NCI-H1436 (cell line): ENCODE measurements around the gene EEF2K.
A peak's percentile ranks its signal among the peaks of the same experiment; 100 is the strongest.

ENCODE experiments used
- DNase-seq: peaks from one replicate; lab custom pipeline; 2025; lab: John Stamatoyannopoulos, UW

EEF2K gene

GRCh38 chr16:22317625-22318024, 111.5 kb downstream of the EEF2K start:
- no peak for DNase-seq

DNA sequence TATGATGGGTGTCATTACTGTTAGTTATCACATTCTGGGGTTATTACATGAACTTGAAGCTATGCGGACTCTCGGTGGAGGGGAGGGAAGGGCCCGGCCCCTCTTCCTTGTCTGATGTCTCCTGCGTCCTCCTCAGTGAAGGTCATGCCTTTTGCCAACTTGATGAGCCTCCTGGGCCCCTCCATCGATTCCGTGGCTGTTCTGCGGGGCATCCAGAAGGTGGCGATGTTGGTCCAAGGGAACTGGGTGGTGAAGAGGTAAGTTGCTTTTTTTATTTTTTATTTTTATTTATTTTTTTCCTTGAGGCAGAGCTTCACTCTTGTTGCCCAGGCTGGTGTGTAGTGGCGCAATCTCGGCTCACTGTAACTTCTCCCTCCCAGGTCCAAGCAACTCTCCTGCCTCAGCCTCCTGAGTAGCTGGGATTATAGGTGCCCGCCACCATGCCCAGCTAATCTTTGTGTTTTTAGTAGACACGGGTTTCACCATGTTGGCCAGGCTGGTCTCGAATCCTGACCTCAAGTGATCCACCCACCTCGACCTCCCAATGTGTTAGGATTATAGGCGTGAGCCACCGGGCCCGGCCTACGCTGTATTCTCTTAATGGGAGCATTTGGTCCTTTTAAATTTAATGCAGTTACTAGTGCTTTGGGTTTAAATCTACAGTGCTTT, 112.7 kb downstream of the EEF2K start:
- no peak for DNase-seq

DNA sequence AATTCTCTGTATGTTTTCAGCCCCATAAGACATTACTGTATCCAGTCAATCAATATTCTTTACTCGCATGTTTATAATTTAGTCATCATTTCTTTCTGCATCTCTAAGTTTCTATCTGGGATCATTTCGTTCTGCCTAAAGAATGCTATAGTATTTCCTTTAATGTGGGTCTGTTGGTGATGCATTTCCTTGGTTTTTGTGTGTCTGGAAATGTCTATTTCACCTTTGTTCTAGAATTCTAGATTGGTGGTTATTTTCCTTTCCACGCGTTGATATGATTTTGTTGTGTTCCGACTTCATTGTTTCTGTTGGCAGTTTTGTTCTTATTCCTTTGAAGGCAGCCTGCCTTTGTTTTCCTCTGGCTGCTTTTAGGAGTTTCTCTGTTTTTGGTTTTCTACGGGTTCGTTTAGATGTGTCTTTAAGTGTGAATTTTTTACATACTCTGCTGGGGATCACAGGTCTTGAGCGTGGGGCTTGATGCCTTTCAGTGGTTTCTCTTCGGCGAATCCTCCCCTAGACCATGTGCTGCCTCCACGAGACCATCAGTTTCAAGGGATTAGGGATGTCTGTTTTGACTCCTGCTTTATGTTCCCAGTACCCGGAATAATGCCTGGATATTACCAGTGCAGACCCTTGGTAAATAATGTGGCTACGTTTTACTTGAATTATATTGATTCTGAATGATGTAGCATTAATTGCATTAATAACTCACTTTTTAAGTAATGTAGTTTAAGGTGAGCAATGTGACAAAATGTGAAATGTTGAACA, 114.7 kb downstream of the EEF2K start:
- no peak for DNase-seq

DNA sequence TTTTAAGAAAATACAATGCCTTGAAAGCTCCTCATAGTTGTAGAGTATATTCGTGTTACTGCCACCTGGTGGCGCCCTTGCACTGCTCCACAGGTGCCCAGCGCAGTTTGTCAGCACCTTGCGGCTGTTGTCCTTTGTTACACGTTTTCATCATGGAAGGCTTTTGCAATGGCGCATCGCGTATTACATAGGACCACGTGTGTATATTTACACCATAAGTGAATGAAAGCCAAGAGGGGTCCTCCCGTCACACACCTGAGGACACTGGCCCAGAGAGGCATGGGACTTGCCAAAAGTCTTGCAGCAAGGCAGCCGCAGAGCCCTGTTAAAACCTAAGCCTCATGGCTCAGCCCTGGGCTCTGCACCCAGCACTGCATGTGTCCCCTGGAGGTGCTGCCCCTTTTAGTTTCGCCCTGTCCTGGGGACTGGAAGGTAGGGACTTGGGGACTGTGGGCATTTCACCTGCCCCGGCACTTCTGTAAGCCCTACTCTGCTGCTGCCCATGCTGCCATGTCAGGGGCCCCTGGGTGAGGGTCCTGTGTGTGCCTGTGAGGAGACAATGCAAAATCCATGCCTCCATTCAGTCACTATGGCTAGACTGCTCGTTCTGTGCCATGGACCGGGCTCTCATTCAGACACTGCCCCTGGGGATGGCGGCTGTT, 115.4 kb downstream of the EEF2K start:
- DNase-seq, result peak; percentile 75

DNA sequence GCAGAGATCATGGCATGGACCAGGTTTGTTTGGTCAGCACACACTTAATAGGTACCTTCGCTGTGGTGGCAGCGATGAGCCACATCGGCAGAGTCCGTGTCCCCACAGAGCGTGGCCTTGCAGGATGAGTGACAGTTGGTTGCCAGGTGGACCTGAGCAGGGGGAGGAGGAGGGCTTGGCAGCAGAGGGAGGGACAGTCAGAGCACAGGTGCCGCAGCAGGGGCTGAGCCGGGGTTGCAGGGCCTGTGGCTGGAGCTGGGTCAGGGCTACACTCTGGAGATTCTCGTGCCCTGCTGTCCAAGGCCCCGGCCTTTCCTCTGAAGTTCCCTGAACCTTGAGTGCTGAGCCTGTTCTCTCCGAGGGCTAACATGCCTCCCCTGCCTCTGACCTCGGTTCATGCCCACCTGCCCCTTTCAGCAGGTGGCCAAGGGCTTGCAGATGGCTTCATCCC, 116.0 kb downstream of the EEF2K start:
- no peak for DNase-seq

GRCh38 chr16:22322741-22323140, 116.7 kb downstream of the EEF2K start:
- DNase-seq, result no peak

DNA sequence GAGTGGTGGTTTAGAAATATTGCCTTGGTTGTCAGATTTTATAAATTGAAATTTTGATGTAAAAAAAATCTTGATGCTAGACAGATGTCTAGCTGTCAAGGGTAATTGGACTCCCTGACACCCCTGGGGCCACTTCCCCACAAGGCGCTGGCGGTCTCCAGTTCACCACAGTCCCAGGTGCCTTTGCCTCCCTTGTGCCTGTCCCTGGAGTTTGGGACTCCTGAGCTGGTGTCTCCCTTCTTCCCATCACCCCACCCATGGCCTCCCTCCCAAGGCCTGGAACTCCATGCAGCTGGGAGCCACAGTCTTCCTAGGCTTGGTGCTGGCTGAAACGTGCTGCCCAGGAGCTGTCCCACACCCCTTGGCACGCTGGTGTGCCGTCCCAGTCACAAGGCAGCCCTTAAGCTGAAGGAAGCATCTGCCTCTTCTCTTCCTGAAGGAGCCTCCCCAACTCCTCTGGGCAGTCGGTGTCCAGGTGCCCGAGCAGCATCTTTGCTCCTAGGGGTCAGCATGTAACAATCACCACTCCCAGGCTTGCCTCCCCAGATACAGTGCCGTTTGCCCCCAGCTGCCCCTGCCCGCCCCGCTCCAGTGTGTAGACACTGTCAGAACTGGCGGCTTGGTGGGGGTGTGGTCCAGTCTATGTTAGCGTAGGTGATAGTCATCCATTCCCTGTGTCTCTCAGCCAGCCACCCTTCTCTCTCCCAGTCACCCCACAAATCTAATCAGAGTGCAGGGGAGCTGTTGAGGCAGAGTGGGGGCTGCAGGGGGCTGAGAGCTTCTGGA, 117.3 kb downstream of the EEF2K start:
- DNase-seq, result no peak

GRCh38 chr16:22323959-22324786, 118.1 kb downstream of the EEF2K start:
- DNase-seq, result no peak

GRCh38 chr16:22324787-22325597, 118.9 kb downstream of the EEF2K start:
- no peak for DNase-seq

GRCh38 chr16:22325598-22326368, 119.7 kb downstream of the EEF2K start:
- no peak for DNase-seq

GRCh38 chr16:22326369-22326652, 120.2 kb downstream of the EEF2K start:
- DNase-seq, result no peak

- DNase-seq, result no peak
Measured at GRCh38 chr16:22326771-22327445, 120.8 kb downstream of the EEF2K start.

GRCh38 chr16:22327446-22327775, 121.3 kb downstream of the EEF2K start:
- no peak for DNase-seq

DNA sequence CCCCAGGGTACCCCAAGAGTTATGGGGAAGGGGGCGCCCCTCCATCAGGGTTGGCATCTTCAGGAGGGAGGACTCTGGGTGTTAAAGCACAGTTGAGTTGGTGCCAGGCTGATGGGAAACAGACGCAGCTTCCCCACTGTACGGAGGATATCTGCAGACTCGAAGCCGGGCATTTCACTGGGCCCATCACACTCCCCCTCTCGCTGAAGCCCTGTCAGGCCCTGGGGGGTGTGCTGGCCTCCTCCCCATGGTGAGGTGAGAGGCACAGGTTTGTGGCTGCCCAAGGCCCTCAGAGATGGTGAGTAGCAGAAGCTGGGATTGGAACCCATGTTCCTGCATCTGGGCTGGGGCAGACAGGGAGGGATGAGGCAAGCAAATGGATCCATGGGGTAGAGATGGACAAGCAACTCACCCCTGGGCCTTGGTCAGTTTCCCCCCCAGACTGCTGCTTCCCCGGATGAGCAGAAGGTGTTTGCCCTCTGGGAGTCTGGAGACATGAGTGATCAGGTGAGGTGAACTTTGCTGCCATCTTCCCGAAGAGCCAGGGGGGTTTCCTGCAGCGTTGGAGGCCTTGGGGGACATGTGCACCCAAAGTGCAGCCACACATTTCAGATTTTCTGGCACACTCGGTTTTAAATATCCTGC, 122.1 kb downstream of the EEF2K start:
- no peak for DNase-seq

DNA sequence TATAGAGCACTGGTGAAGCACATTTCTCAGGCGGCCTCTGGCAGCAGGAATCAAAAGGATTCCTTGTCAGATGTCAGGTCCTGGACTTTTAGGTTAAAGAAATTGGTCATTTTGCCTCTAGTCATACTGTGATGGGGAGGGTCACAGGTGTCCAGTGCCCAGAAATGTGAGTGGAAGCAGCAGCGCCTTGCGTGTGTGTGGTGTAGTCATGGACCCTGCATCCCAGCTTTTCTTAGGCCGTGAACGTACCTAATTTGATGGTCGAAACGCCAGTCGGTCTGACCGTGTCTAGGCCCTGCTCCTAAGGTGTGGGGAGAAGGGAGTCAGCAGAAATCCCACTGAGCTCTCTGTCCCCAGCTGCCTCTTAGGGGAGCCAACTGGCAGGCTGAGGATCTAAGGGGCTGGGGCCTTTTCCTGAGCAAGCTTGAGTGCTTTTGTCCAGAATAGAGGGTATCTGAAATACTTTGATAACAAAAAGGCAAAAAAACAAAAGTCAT, 123.2 kb downstream of the EEF2K start:
- DNase-seq, result no peak

DNA sequence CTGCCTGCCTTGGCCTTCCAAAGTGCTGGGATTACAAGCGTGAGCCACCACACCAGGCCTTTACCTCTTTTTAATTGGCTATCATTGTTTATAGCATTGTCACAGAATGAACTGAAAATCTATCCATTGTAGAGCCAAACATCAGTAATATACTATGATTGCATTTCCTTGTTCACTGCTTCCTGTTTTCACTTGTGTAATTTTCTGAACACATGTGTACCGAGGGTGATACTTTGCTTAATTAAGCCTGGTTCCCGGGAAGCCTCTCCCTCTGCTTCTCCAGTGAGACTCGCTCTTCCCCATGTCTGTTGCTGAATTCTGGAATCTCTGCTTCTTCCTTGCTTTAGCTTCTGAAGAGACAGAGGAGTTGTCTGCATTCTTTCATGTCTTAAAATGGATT, 124.2 kb downstream of the EEF2K start:
- no peak for DNase-seq

GRCh38 chr16:22333457-22333994, 127.4 kb downstream of the EEF2K start:
- no peak for DNase-seq

- DNase-seq, result no peak
Measured at GRCh38 chr16:22335668-22336246, 129.7 kb downstream of the EEF2K start.
